Smooth muscle cell (in vitro differentiated cells): ENCODE measurements around the gene DDX6. TPM values are rescaled to one million over a fixed set of nuclear protein-coding genes. Genes with fewer than 3 reads are reported as not detected.

ENCODE experiments used
- DNase-seq: peaks from one replicate; lab custom pipeline; 2025; ENCODE audit not compliant: unreplicated experiment; lab: John Stamatoyannopoulos, UW
- H2AFZ ChIP-seq: fragments of 200-600 bp; sonication (generic); 2 replicates; pipeline ENCODE4 v1.6.0; 2016; ENCODE audit warnings: antibody characterized with exemption, low read depth, mild to moderate bottlenecking
- H3F3A ChIP-seq: fragments of 200-600 bp; sonication (generic); 2 replicates; pipeline ENCODE4 v1.6.0; 2017; ENCODE audit warnings: antibody characterized with exemption, low read depth
- H3K27ac ChIP-seq: fragments of 200-600 bp; sonication (generic); 2 replicates; pipeline ENCODE4 v1.5.1; 2016; ENCODE audit warnings: low read depth, mild to moderate bottlenecking
- H3K27me3 ChIP-seq: fragments of 200-600 bp; sonication (generic); 2 replicates; pipeline ENCODE4 v1.6.1; 2016; ENCODE audit warnings: low read depth, mild to moderate bottlenecking
- H3K36me3 ChIP-seq: fragments of 200-600 bp; sonication (generic); 2 replicates; pipeline ENCODE4 v1.5.1; 2016; ENCODE audit warnings: low read depth
- H3K4me1 ChIP-seq: fragments of 200-600 bp; sonication (generic); 2 replicates; pipeline ENCODE4 v1.5.1; 2016; ENCODE audit warnings: low read depth
- H3K4me2 ChIP-seq: fragments of 200-600 bp; sonication (generic); 2 replicates; pipeline ENCODE4 v1.6.0; 2016; ENCODE audit warnings: mild to moderate bottlenecking
- H3K4me3 ChIP-seq: fragments of 200-600 bp; sonication (generic); 2 replicates; pipeline ENCODE4 v1.5.1; 2016; ENCODE audit warnings: mild to moderate bottlenecking
- H3K79me2 ChIP-seq: fragments of 200-600 bp; sonication (generic); 2 replicates; pipeline ENCODE4 v1.6.0; 2016; ENCODE audit warnings: low read depth, mild to moderate bottlenecking
- H3K9ac ChIP-seq: fragments of 200-600 bp; sonication (generic); 2 replicates; pipeline ENCODE4 v1.6.0; 2016; ENCODE audit warnings: low read depth
- H3K9me3 ChIP-seq: fragments of 200-600 bp; sonication (generic); replicated peaks from 2 replicates; pipeline ENCODE4 v1.5.1; 2016; ENCODE audit warnings: low read depth
- H4K20me1 ChIP-seq: fragments of 200-600 bp; sonication (generic); 2 replicates; pipeline ENCODE4 v1.6.0; 2016; ENCODE audit warnings: low read depth
- WGBS: methylation state at CpG from one replicate; pipeline ENCODE4 v1.1.7; 2016; ENCODE audit warnings: low lambda C conversion rate; 5-methylcytosine and 5-hydroxymethylcytosine counted together
- polyA plus RNA-seq: library from polyadenylated mRNA; unstranded; fragments of >200 nt; fragmentation: Nextera tagmentation; extraction: Ambion mirVana; gene quantifications from 2 replicates; pipeline ENCODE4 v1.2.1, GENCODE V29; 2016
- total RNA-seq: library from RNA; depleted of rRNA; stranded (reverse); fragments of >200 nt; gene quantifications from 2 replicates; pipeline ENCODE4 v1.2.3, GENCODE V29; 2014
- TF ChIP-seq, protein P1 (sequence below): fragments of 200-600 bp; sonication (generic); IDR thresholded peaks from 2 replicates; pipeline ENCODE4 v1.5.1; 2017; ENCODE audit warnings: borderline replicate concordance, mild to moderate bottlenecking, antibody characterized with exemption; ENCODE audit not compliant: insufficient read depth, poor library complexity, severe bottlenecking

Gene DDX6
- total and polyA plus RNA-seq, 2 experiments from 2014 or later, result 17.9 to 187 TPM

DNA sequence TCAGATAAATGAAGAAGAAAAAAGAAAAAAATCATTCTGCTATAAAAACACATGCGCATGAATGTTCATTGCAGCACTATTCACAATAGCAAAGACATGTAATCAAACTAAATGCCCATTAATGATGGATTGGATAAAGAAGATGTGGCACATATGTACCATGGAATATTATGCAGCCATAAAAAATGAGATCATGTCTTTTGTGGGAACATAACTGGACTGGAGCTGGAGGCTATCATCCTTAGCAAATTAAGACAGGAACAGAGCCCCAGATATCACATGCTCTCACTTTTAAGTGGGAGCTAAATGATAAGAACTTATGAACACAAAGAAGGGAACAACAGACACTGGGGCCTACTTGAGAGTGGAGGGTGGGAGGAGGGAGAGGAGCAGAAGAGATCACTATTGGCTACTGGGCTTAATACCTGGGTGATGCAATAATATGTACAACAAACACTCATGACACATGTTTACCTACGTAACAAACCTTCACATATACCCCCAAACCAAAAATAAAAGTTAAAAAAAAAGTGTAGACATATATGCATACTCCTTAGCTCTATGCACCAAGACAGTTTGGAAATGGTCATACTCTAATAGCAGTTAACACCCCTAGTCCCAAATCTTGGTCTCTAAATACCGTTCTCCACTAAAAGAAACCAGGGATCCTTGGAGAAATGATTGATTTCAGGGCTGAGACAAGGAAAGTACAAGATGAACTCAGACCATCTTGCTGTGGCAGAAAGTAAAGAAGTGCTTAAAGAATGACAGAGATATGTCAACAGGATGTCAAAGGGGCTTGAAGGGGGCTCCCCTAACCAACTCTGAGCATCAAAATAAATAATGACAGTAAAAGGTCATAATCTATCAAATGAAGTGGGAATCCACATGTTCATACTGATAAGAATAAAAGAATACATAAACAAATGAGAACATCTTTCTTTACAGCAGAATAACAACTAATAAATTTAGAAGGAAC is 17.1 kb upstream of the DDX6 start:
- no peaks in the 10 kb centered on the region for H3K4me1 ChIP-seq
- no peaks in the 10 kb centered on the region for H3F3A ChIP-seq
- TF ChIP-seq, protein P1, sequence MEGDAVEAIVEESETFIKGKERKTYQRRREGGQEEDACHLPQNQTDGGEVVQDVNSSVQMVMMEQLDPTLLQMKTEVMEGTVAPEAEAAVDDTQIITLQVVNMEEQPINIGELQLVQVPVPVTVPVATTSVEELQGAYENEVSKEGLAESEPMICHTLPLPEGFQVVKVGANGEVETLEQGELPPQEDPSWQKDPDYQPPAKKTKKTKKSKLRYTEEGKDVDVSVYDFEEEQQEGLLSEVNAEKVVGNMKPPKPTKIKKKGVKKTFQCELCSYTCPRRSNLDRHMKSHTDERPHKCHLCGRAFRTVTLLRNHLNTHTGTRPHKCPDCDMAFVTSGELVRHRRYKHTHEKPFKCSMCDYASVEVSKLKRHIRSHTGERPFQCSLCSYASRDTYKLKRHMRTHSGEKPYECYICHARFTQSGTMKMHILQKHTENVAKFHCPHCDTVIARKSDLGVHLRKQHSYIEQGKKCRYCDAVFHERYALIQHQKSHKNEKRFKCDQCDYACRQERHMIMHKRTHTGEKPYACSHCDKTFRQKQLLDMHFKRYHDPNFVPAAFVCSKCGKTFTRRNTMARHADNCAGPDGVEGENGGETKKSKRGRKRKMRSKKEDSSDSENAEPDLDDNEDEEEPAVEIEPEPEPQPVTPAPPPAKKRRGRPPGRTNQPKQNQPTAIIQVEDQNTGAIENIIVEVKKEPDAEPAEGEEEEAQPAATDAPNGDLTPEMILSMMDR, result no peak
- no peaks in the 10 kb centered on the region for H3K36me3 ChIP-seq
- 93% methylated on average over 3 of the region's 3 CpGs for WGBS
- no peaks in the 10 kb centered on the region for H4K20me1 ChIP-seq
- peaks cover 9% of the 10 kb centered on the region for H3K27me3 ChIP-seq
- H3K27ac ChIP-seq, result no peak overlapping the region
- no peak overlapping the region for H2AFZ ChIP-seq
- H3K4me2 ChIP-seq, result no peak overlapping the region
- H3K9ac ChIP-seq, result no peak overlapping the region
- no peak for DNase-seq
- no peak overlapping the region for H3K4me3 ChIP-seq
- H3K9me3 ChIP-seq, result no peaks in the 10 kb centered on the region
- H3K79me2 ChIP-seq, result no peaks in the 10 kb centered on the region

DNA sequence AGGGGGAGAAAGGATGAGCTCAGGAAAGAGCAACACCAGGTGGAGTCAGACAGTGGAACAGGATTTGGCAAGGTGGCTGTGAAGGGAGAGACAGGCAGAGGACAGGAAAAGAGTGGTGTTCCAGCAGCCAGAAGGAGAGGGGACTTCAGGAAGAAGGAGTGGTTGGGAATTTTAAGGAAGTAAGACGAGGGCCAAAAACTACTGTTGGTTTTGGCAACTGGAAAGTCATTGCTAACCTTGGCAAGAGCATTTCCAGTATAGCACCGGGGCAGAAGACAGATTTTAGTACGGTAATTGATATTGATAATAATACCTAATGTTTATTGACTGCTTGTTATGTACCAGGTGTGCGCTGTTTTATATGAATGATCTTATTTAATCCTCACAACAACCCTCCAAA is 15.4 kb upstream of the DDX6 start:
- Histone ChIP-seq H4K20me1 (no peaks in the 10 kb centered on the region), H3K9ac (no peak overlapping the region), H3K36me3 (no peaks in the 10 kb centered on the region), H3K27me3 (peaks cover 9% of the 10 kb centered on the region), H3K9me3 (no peaks in the 10 kb centered on the region), H3K79me2 (no peaks in the 10 kb centered on the region), H3K4me3 (no peak overlapping the region), H3K27ac (no peak overlapping the region), H3K4me1 (no peaks in the 10 kb centered on the region), H2AFZ (no peak overlapping the region), H3K4me2 (no peak overlapping the region), H3F3A (no peaks in the 10 kb centered on the region)
- no peak for DNase-seq
- TF ChIP-seq, protein P1, result no peak
- WGBS, result 94% methylated on average over 4 of the region's 4 CpGs

DNA sequence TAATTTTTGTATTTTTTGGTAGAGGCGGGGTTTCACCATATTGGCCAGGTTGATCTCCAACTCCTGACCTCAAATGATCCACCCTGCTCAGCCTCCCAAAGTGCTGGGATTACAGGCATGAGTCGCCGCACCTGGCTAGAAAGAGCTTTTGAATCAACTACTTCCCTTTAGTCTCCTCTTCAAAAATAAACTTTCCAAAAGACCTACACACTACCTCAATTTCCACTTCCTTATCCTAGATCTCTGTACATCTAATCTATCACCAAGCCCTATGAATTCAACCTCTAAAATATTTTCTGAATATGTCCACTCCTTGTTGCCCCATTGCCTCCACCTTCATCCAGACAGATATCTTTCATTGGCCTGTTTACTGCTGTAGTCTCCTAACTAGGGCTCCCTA is 13.1 kb upstream of the DDX6 start:
- Histone ChIP-seq H3K4me2 (no peak overlapping the region), H3K4me3 (no peak overlapping the region), H2AFZ (no peak overlapping the region), H3K9ac (no peak overlapping the region), H3K27ac (no peak overlapping the region), H3K9me3 (no peaks in the 10 kb centered on the region), H3K4me1 (no peaks in the 10 kb centered on the region), H3K79me2 (no peaks in the 10 kb centered on the region), H4K20me1 (no peaks in the 10 kb centered on the region), H3K36me3 (no peaks in the 10 kb centered on the region), H3K27me3 (peaks cover 9% of the 10 kb centered on the region), H3F3A (no peaks in the 10 kb centered on the region)
- TF ChIP-seq, protein P1, result no peak
- WGBS, result 94% methylated on average over 3 of the region's 3 CpGs
- no peak for DNase-seq
